Measurements from ENCODE around the gene SORCS3. TPM values are rescaled to one million over a fixed set of nuclear protein-coding genes. Genes with fewer than 3 reads are reported as not detected.

The SORCS3 gene
- total and polyA plus RNA-seq, 4 donors = 0.14 TPM; not detected in 3

DNA sequence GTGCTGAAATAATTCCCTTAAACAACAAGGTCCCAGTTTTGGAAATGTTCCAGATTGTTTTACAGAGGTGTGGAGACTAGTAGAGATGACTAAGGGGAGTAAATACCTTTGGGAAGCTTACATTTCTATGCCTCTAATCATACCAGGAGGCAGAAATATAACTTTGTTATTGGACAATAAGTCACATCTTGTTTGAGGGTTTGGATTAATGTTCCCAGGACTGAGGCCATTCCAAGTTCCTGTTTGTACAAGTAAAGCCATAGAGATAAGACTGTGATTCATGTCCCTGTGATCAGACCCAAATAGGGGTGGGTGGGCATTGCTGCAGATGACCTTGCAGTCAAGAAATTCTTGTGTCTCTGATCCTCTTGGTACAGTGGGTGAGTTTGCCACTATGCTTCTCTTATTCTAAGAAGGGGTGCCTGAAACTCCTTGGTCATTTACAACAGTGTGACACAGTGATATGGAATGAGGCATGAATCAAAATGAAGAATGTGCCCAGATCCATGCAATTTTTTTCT lies 508.3 kb downstream of the SORCS3 start:
- no peak for DNase-seq
- H3K36me3 ChIP-seq (ENCODE audit: control insufficient read depth in 4 of 4, insufficient read depth in 4 of 4, low read length in 4 of 4) = no peaks in the 10 kb centered on the region
- H3K4me1 ChIP-seq (ENCODE audit: control insufficient read depth in 5 of 5, insufficient read depth in 5 of 5, low read length in 5 of 5) = no peaks in the 10 kb centered on the region
- no peak for TF ChIP-seq CTCF (IDR thresholded peaks at IDR 0.05; ENCODE audit: control extremely low read depth, extremely low read depth)
- peaks cover 0 to 3% (median 0%) of the 10 kb centered on the region in 3 donors for H3K27me3 ChIP-seq (ENCODE audit: control insufficient read depth in 3 of 3, insufficient read depth in 3 of 3, low read length in 2 of 3)
- no peak overlapping the region for H3K27ac ChIP-seq (ENCODE audit: low read depth in 1 of 2, low read length in 1 of 2)
- no peak overlapping the region for H3K9ac ChIP-seq (ENCODE audit: insufficient read depth in 1 of 2, low read length in 2 of 2)
- no peak for ATAC-seq (ENCODE audit: insufficient read depth, low FRiP score)
- H3K9me3 ChIP-seq (ENCODE audit: control insufficient read depth in 4 of 4, insufficient read depth in 3 of 4, low read length in 3 of 4) = no peaks in the 10 kb centered on the region
- H3K4me3 ChIP-seq = no peak overlapping the region

- ATAC-seq (ENCODE audit: insufficient read depth, low FRiP score) (no peak), DNase-seq (no peak)
- peaks cover 0 to 3% (median 0%) of the 10 kb centered on the region in 3 donors for H3K27me3 ChIP-seq (ENCODE audit: control insufficient read depth in 3 of 3, insufficient read depth in 3 of 3, low read length in 2 of 3)
- H3K4me1 ChIP-seq (ENCODE audit: control insufficient read depth in 5 of 5, insufficient read depth in 5 of 5, low read length in 5 of 5) = no peaks in the 10 kb centered on the region
- TF ChIP-seq CTCF (IDR thresholded peaks at IDR 0.05; ENCODE audit: control extremely low read depth, extremely low read depth) = no peak
- H3K27ac ChIP-seq (ENCODE audit: low read depth in 1 of 2, low read length in 1 of 2) = no peak overlapping the region
- no peak overlapping the region for H3K4me3 ChIP-seq
- H3K9me3 ChIP-seq (ENCODE audit: control insufficient read depth in 4 of 4, insufficient read depth in 3 of 4, low read length in 3 of 4) = no peaks in the 10 kb centered on the region
- no peak overlapping the region for H3K9ac ChIP-seq (ENCODE audit: insufficient read depth in 1 of 2, low read length in 2 of 2)
- WGBS, 2 donors = 73 to 77% methylated on average over 4 of the region's 4 CpGs
- H3K36me3 ChIP-seq (ENCODE audit: control insufficient read depth in 4 of 4, insufficient read depth in 4 of 4, low read length in 4 of 4) = no peaks in the 10 kb centered on the region
These were observed 509.3 kb downstream of the SORCS3 start for GRCh38 chr10:105150259-105150880.

DNA sequence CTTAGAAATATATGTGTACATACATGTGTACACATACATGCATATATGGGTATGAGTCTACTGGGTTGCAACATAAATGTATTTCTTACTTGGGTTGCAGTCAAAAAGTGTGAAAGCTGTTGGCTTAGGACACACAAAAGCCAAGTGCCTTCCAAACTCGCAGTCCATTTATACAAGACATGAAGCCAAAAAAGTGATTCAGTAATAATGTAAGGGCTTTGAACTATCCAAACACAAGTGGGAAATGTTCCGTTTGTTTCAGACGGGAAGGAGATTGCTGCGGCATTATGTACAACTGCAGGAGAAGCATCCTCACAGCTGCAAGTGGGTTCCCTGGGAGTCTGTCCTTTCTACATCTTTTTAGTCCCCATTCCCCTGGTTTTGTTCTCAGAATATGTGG lies 513.6 kb downstream of the SORCS3 start:
- no peak overlapping the region for H3K27ac ChIP-seq (ENCODE audit: low read depth in 1 of 2, low read length in 1 of 2)
- 76 to 84% methylated on average over 4 of the region's 4 CpGs for WGBS, 2 donors
- DNase-seq = peak in 2 of 3 donors; percentile 53 to 76
- peaks cover 0 to 3% (median 0%) of the 10 kb centered on the region in 3 donors for H3K27me3 ChIP-seq (ENCODE audit: control insufficient read depth in 3 of 3, insufficient read depth in 3 of 3, low read length in 2 of 3)
- H3K4me3 ChIP-seq = no peak overlapping the region
- TF ChIP-seq CTCF (IDR thresholded peaks at IDR 0.05; ENCODE audit: control extremely low read depth, extremely low read depth) = no peak
- no peak for ATAC-seq (ENCODE audit: insufficient read depth, low FRiP score)
- no peaks in the 10 kb centered on the region for H3K9me3 ChIP-seq (ENCODE audit: control insufficient read depth in 4 of 4, insufficient read depth in 3 of 4, low read length in 3 of 4)
- H3K36me3 ChIP-seq (ENCODE audit: control insufficient read depth in 4 of 4, insufficient read depth in 4 of 4, low read length in 4 of 4) = no peaks in the 10 kb centered on the region
- no peak overlapping the region for H3K9ac ChIP-seq (ENCODE audit: insufficient read depth in 1 of 2, low read length in 2 of 2)
- no peaks in the 10 kb centered on the region for H3K4me1 ChIP-seq (ENCODE audit: control insufficient read depth in 5 of 5, insufficient read depth in 5 of 5, low read length in 5 of 5)

Data from lung (tissue), 12 donors.